C4-2B (cell line): ENCODE measurements around the gene WDR7.

Experiments used
- H3K27ac ChIP-seq: fragments of 450-650 bp; 2 replicates; pipeline ENCODE4 v1.5.1; 2017
- CTCF ChIP-seq: fragments of 450-650 bp; conservative IDR thresholded peaks from 2 replicates; pipeline ENCODE4 v1.5.1; 2017; ENCODE audit warnings: mild to moderate bottlenecking
- ZFX ChIP-seq: fragments of 450-650 bp; IDR thresholded peaks from 2 replicates; pipeline ENCODE4 v1.6.1; 2017

Gene WDR7

GRCh38 chr18:56927786-56928185, 276.6 kb downstream of the WDR7 start:
- H3K27ac ChIP-seq, result no peak overlapping the region
- no peak for TF ChIP-seq CTCF
- TF ChIP-seq ZFX, result no peak

GRCh38 chr18:56929886-56930285, 278.7 kb downstream of the WDR7 start:
- TF ChIP-seq ZFX, result no peak
- TF ChIP-seq CTCF, result no peak

GRCh38 chr18:56933472-56933871, 282.3 kb downstream of the WDR7 start:
- TF ChIP-seq CTCF, result no peak
- TF ChIP-seq ZFX, result no peak
- no peak overlapping the region for H3K27ac ChIP-seq

More at GRCh38 chr18:56929886-56930285, 278.7 kb downstream of the WDR7 start:
- no peak overlapping the region for H3K27ac ChIP-seq

GRCh38 chr18:56934131-56934530, 283.0 kb downstream of the WDR7 start:
- no peak for TF ChIP-seq CTCF
- no peak for TF ChIP-seq ZFX
- H3K27ac ChIP-seq, result no peak overlapping the region

- H3K27ac ChIP-seq, result no peak overlapping the region
- TF ChIP-seq CTCF (no peak), ZFX (no peak)
Measured at GRCh38 chr18:56934906-56935305, 283.7 kb downstream of the WDR7 start.

GRCh38 chr18:56935434-56936040, 284.4 kb downstream of the WDR7 start:
- no peak for TF ChIP-seq ZFX
- H3K27ac ChIP-seq, result no peak overlapping the region

- no peak overlapping the region for H3K27ac ChIP-seq
- TF ChIP-seq ZFX, result no peak
- TF ChIP-seq CTCF, result no peak
Measured at GRCh38 chr18:56936457-56936856, 285.3 kb downstream of the WDR7 start.

- H3K27ac ChIP-seq, result no peak overlapping the region
- TF ChIP-seq CTCF, result no peak
- TF ChIP-seq ZFX, result no peak
Measured at GRCh38 chr18:56937874-56938430, 286.8 kb downstream of the WDR7 start.
